DMS53 treated with DMSO at 0.1 percent for 48 hours (cell line): Measurements from ENCODE around the gene HAL.

ENCODE experiments used
- DNase-seq: peaks from one replicate; lab custom pipeline; 2025; ENCODE audit not compliant: unreplicated experiment; lab: John Stamatoyannopoulos, UW

Gene HAL, protein sequence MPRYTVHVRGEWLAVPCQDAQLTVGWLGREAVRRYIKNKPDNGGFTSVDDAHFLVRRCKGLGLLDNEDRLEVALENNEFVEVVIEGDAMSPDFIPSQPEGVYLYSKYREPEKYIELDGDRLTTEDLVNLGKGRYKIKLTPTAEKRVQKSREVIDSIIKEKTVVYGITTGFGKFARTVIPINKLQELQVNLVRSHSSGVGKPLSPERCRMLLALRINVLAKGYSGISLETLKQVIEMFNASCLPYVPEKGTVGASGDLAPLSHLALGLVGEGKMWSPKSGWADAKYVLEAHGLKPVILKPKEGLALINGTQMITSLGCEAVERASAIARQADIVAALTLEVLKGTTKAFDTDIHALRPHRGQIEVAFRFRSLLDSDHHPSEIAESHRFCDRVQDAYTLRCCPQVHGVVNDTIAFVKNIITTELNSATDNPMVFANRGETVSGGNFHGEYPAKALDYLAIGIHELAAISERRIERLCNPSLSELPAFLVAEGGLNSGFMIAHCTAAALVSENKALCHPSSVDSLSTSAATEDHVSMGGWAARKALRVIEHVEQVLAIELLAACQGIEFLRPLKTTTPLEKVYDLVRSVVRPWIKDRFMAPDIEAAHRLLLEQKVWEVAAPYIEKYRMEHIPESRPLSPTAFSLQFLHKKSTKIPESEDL

DNA sequence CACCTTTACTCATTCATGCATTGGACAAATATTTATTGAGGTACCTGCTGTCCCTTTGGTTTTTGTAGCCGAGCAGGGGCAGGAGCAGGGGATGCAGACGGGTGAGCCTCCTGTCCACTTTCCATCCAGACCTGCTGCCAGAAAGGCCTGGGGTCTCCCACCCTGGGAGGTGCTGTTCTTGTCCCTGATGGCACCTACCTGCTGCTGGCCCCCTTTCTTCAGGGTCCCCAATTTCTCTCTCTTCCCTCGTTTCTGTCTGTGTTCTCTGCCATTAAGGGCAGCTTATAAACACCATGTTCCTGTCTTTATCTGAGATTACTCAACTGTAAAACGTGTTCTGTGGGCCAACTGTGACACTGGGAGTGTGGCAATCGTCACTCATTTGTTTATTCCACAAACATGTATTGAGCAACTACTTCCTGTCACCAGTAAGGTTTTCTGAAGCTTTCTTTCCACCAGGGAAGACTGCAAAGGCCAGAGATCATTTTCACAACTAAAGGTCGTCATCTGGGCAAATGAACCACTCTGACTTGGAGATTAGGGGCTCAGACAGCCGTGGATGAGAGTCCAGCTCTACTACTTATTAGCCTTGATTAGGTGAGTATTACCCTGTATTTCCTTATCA is at the start of gene HAL:
Gene HAL (minus strand): TSS at position 311 of the 625 bp plus-strand sequence. CDS start 434 bp downstream, outside the sequence.
- DNase-seq = peak; percentile 21

DNA sequence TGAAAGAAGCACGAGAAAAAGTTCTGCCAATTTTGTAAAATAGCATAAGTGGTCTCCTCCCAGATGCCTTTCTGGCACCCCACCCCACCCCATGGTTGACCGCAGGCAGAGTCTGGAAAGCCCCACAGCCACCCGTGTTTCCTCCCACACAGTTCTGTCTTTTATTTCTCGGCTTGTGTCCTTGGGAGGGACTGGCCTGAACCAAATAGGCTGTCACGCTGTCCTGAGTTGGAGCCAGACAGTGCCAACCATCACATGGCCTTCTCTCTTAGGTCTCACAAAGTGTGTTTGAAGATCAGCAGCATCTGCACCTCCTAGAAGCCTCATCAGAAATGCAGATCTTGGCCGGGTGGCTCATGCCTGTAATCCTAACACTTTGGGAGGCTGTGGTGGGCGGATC is 49.4 kb upstream of the HAL start:
- no peak for DNase-seq

DNA sequence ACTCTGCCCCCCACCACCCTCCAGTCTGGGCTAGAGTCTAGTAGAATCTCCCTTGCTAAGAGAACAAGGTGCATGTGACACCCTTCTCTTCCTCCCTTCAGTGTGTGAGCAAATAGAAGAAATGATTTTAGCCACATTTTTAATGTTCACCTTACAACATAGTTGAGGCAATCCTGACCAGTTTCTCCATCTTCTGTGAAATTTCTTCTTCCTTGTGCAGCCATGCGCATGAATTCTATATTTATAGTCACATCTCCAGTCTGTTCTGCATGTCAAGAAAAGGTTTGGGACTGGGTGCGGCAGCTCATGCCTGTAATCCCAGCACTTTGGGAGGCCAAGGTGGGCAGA is 48.8 kb upstream of the HAL start:
- no peak for DNase-seq

DNA sequence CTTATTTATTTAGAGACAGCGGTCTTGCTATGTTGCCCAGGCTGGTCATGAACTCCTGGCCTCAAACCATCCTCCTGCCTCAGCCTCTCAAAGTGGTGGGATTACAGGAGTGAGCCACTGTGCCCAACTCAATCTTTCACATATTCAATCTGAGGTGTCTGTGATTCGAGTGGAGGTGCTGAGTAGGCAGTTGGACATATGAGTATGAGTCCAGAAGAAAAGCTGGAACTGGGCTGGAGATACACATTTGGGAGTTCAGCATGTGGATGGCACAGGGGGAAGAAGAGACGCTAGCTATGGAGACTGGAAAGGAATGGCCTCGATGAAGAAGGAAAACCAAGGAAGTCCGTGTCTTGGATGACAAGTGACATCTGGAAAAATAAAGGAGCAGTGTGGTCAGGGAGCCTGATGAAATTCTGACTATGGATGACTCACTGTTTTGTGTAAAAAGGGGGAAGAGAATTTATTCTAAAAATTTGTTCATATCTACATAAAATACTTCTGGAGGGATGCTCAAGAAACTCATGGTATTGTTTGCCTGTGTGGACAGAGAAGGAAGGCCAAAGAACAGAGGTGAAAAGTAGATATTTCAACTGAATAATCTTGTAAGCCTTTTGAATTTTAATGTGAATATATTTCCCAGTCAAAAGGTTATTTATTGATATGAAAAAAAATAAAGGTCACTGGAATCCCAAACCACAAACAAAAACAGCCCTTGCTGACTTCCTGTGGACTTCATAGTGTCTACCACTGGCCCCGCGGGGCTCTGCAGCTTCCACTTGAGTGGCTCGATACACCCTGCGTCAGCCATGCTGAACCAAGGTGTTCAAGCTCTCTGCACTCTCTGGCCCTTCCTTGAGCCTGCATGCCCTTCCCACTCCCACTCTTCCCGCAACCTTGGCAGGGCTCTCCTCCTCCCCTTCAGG is 48.1 kb upstream of the HAL start:
- no peak for DNase-seq

DNA sequence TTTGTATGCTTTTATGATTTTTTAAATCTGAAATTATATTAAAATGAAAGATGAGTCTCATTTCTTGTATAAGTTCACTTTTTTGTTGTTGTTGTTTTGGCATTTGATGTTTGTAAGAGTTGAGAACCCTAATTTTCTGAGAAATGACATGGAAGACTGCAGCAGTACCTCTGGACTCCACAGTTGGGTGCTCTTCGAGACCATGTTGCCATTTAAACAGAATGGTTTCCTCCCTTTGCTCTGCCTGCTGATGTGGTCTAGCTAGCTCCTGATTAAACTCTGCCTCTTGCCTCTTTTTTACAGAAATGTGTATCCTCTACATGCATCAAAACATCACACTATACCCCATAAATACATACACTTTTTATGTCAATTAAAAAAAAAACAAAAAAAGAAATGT is 45.0 kb upstream of the HAL start:
- no peak for DNase-seq

DNA sequence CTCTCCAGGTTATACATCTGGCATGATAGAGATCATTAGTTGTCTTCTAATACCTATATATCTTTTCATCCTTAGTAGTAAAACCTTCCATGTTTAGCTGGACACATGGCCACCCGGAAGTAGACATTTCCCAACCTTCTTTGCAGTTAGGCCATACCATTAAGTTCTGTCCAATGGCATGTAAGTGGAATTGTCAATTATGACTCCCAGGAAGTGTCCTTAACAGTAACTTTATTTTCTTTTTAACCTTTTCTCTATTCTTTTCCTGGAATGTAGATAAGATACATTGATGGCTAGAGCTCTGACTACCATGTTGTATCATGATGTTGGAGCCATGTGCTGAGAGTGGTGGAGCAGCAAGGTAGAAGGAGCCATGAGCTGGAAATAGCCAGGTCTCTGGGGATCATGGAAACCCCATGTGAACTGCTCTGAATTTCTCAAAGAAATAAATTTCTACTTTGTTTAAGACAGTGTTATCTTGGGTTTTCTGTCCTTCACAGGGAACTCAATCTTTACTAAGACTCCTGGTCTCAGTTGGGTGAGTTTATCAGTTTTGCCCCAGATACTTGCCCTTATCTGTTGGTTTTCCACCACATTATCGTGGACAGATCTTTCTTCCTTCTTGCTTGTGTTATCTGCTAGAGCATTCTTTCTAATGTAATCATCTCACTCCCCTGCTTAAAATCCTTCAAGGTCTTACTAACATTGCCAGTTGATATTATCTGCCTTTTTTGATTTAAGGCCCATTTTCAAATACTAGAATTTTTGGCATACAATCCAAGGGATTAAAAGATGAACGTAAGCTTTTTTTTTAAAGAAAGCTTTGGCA is 44.4 kb upstream of the HAL start:
- DNase-seq = no peak

DNA sequence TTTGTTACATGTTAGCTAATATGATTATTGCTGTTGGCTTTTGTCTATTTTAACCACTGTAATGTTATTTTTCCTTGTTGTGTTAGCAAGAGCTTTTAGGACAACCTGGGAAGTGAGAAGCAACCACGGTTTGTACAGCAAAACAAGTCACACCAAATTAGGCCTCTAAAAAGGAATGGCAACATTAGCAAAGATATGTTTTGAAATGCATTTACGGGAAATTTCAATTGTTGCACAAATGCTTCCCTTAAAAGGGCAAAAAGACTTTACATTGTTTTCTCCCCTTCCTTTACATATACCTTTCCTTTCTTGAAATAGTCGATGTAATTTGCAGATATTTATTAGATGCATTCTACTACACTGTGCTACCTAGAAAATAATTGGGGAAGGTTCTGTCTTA is 43.4 kb upstream of the HAL start:
- DNase-seq = no peak

DNA sequence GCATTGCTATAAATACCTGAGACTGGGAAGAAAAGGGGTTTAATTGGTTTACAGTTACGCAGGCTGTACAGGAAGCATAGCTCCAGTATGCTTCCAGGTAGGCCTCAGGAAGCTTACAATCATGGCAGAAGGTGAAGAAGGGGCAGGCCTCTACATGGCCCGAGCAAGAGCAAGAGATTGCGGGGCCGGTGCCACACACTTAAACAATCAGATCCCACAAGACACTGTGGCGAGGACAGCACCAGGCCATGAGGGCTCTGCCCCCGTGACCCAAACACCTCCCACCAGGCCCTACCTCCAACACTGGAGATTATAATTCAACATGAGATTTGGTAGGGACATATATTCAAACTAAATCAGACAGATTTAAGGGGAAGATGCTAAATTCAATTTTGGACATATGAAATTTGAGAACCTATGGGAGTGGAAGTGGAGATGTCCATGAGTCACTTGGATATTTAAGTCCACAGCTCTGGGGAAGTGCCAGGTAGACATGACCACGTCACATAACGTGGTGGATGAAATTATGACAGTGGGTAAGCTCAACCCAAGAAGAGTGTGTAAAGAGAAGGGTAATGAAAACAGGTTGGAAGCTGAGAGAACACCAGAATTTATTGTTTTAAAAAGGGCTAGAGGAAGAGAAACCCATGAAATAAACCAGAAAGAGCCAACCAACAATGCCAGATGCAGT is 40.8 kb upstream of the HAL start:
- no peak for DNase-seq

DNA sequence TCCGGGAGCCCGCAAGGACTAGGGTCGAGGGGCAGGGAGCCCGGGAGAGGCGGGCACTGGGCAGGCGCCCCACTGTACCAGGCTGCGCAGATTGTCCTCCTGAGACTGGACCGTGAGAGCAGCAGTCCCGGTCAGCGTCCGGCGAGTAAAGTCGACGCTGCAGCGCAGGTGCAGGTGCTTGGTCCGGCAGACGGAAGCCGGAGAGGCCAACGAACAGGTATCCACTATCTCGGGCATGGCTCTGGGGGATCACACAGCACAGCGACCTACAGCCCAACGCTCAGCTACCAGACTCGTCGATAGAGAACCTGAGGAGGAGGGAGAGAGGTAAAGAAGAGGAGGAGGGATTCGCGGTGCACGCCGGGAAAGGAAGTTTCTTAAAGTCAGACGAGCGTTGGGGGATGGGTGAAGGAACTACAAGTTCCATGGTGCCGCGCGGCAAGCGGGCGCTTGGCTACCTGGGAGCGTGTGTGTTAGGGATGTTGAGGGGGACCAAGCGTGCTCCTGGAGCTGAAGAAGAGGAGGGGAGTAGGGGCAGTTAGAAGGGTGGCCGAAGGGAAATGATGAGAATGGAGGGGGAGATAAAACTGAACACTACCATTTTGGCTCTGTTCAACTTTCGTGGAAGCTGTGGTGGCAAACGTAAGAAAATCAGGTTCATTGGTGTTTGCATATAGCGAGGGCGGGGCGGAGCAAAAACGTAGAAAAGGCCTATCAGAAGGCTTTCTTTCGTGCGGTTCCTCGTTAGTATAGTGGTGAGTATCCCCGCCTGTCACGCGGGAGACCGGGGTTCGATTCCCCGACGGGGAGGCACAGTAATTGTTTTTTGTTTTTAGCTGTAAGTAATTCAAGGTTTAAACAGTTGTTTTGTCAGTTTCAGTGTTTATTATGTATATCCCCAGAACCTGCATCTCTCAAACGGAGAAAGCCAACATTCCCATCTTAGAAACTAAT is 39.4 kb upstream of the HAL start, which contains the start of gene LTA4H:
Gene LTA4H (minus strand): TSS at position 305 of the 954 bp plus-strand sequence. CDS start 68 bp downstream, at position 237.
- peak; percentile 99 for DNase-seq

DNA sequence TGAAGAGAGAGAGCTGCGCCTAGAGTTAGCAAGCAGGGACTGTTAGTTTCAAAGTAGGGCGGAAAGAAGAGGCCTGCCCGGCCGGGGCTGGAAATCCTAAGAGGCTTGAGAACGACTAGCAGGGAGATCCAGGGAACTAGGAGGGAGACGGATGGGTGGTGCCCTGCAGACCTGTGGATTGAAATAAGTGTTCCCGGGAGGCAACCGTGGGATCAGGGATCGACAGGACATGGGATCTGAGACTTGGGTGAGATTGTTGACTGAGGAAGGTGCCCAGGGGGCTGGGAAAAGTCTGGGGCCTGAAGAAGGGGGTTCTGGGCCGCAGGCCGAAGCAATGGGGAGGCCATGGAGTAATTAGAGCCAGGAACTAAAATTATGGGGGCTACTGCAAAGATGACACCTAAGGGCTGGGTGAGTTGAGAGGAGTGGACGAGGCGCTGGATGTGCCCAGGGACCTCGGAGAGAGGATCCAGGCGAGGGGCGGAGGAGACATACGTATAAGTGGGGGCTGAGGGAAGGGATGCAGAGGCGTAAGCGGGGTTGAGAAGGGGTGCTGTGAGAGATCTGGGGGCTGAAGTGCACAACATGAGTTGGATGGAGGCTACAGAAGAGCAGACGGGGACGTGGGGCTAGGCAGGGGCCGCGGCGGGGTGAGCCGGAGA is 38.6 kb upstream of the HAL start:
- peak; percentile 50 for DNase-seq

DNA sequence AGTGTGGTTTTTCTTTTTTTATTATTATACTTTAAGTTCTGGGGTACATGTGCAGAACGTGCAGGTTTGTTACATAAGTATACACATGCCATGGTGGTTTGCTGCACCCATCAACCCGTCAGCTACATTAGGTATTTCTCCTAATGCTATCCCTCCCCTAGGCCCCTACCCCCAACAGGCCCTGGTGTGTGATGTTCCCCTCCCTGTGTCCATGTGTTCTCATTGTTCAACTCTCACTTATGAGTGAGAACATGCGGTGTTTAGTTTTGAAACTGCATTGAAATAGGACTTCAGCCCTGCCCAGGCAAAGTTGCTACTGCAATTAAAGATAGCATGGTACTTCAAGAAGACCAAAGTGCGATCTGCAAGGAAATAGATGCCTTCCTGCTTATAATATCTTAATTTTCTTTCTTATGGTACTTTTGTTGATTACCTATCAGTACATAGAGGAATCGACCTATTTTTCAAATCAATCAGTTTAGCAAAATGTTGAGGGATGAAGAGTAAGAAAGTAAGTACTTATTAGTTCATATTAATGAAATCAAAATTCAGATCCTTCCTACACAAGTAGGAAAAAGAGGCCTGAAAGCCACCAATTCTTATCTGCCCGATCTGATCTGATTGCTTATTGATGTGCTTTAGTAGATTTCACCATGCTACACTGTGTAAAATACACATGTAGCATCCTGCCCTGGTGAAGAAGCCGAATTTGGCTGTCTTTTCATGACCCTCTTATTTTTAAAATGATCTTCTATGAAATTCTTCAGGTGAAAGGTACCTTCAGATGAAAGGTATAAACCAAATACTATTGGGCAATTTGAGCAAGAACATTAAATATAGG is 37.6 kb upstream of the HAL start:
- no peak for DNase-seq

DNA sequence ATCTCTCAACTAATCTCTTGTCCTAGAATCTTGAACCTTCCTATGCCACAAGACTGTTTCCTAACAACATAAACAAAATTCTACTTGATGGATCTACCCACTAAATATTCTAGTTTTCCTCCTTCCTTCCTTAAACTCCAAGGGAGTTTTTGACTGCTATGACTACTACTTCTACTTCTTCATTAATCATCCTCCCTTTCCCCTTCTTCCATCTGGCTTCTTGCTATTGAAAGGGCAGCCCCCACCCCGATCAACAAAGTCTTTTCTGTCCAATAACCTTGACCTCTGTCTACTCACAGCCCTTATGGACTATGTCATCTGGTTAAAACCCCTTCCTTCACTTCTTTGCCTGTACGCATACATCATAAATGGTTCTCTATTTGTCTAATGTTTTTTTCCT is 33.7 kb upstream of the HAL start:
- DNase-seq = no peak

DNA sequence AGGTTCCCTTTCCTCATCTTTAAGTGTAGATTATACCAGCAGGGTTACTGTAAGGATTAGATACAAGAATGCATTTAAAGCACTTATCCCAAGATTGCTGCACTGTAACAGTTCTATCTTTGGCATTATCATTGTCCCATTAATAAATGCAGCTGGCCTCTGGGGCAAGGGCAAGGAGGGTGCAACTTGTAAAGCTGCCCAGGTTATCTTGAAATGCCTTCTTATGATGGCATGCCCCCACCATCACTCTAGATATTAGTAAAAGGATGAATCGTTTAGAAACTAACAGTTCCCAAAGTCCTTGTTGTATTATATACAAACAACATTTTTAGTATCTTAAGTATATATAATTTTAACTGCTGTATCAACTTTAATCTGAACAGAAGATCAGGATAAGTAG is 32.4 kb upstream of the HAL start:
- DNase-seq = no peak

DNA sequence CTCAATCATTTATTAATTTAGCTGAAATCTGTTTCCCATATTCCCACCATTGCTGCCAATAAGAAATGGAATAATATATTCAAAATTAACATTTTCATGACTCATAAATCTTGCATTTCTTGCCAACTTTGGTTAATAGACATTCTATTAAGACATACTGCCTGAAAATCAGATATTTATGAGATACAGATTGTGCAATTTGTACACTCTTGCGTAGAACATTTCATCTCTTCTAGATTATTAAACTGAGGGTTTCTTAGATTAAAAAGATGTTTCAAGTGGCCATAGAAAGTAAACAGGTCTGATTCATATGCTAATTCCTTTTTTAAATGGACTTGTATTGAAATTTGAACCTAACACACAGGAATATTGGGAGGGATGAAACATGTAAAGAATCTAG is 30.2 kb upstream of the HAL start:
- DNase-seq = no peak

DNA sequence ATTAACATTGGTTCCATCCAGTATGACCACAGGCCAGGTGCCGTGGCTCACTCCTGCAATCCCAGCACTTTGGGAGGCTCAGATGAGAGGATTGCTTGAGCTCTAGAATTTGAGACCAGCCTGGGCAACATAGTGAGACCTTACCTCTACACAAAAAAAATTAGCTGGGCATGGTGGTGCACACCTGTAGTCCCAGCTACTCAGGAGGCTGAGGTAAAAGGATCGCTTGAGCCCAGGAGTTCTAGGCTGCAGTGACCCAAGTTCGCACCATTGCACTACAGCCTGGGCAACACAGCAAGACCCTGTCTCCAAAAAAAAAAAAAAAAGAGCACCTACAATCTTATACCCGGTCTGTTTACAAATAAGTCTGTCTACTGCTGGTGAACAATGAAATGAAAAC is 29.4 kb upstream of the HAL start:
- no peak for DNase-seq

DNA sequence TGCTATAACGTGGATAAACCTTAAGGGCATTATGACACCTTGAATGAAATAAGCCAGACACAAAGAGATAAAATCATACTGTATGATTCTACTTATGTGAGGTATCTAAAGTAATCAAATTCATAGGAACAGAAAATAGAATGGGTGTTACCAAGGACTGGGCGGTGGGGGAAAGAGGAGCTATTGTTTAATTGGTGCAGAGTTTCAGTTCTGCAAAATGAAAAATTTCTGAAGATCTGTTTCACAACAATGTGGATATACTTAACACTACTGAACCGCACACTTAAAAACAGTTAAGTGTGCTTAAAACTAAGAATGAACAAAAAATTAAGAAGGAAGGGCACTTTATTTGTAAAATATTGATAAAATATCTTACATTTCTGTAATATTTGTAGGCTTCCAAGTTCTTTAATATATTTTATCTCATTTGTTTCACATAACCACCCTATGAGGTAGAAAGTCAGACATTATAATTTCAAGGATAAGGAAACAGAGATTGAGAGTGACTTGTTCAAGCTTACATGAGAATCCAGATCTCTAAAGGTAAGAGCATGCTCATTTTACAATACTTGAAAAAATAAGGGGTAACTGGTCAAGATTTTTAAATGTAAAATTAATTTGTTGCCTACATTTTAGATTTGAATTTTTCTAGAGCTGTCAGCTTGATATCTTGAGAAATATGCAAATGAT is 24.3 kb upstream of the HAL start:
- DNase-seq = no peak

DNA sequence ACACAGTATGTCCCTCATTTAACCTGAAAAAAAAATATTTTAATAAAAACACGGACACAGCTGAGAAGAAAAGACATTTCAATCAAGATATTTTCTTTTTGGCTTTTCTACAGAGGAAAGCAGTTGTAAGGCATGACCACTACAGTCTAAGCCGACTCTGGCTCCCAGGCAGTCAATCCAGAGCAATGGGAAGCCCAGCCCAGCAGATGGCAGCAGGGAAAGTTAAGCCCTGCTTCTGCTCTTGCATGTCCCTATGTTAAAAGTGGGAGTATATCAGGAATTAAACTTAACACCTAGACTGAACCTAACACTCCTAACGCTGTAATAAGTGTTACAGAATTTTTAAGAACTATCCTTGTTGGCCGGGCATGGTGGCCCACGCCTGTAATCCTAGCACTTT is 19.5 kb upstream of the HAL start:
- DNase-seq = peak; percentile 3
